ENCODE results near the gene KMT2D. TPM values are rescaled to one million over a fixed set of nuclear protein-coding genes. Genes with fewer than 3 reads are reported as not detected.

Gene KMT2D
- total and polyA plus RNA-seq, 10 of the 15 experiments (the other 5 are each of a cell fraction or from before 2014, with no cell fraction given), result 0.51 to 71.5 (median 10.4) TPM

DNA sequence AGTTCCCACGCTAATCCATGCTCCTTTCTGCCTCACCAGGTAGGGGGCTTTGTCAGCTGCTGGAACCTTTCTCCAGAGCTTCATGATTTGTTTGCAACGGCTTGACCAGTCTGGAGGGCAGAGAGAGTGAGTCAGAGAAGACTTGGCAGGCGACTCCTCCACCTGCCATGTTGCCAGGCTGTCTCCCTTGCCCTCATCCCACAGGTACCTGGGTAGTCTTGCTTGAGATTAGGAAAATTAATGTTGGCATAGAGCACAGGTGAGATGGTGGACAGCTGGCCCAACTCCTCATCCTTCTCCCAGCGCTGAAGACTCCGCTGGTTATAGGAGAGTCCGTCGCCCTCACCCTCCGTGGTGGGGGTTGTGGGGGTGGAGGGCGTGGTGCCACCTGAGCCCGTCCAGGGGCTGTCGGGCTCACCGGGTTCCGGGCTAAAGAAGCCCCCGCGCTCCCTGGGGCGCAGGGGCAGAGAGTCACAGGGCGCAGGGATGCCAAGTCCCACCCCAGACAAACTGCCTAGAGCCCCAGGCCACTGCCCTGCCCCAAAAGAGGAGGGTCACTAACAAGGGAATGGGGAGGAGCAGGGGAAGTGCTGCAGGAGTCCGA, 18.6 kb downstream of the KMT2D start:
- H3K4me3 ChIP-seq, result no peak overlapping the region
- H3K9ac ChIP-seq (ENCODE audit: control insufficient read depth, insufficient read depth, low read length), result no peak overlapping the region
- RAD21 ChIA-PET (ENCODE audit: unreplicated experiment), result interaction anchor here (2.7 kb wide), 1 partner anchor 45 kb away, joined by 14 read pairs; no protein-coding TSS in a partner anchor
- TF ChIP-seq ATF7 (IDR thresholded peaks at IDR 0.05; ENCODE audit: low read depth), result no peak
- H3K27me3 ChIP-seq (replicated peaks in 1 of 2; ENCODE audit: control insufficient read depth in 2 of 2, insufficient read depth in 2 of 2, low read length in 1 of 2), result no peaks in the 10 kb centered on the region
- DNase-seq (ENCODE audit: low read depth, low spot score), result no peak
- no peak overlapping the region for H2AFZ ChIP-seq (ENCODE audit: control insufficient read depth, low read depth, low read length)
- SMC1A ChIA-PET (ENCODE audit: uncharacterized antibody, unreplicated experiment), result no interaction called here
- no peak for FAIRE-seq
- intact Hi-C loops (cut with micrococcal nuclease; ENCODE audit: unreplicated experiment), result no loop called here
- no peak overlapping the region for H3K27ac ChIP-seq (ENCODE audit: control insufficient read depth, insufficient read depth)
- 95% methylated on average over 18 of the region's 18 CpGs for WGBS (ENCODE audit: insufficient coverage, insufficient replicate concordance, low lambda C conversion rate, missing lambda C conversion rate)
- H3K9me3 ChIP-seq (replicated peaks; ENCODE audit: control insufficient read depth, insufficient read depth, low read length), result no peaks in the 10 kb centered on the region
- H4K20me1 ChIP-seq (ENCODE audit: control insufficient read depth, insufficient read depth), result no peaks in the 10 kb centered on the region
- CTCF ChIA-PET, result interaction anchor here (1.2 to 4.4 kb wide), 3 partner anchors 25 to 54 kb away, joined by 3 to 44 read pairs (median 9); partner anchors contain the start of genes DDN and PRKAG1
- H3K36me3 ChIP-seq (ENCODE audit: control insufficient read depth in 2 of 2, insufficient read depth in 2 of 2, low read length in 1 of 2), result peaks cover 39 to 76% of the 10 kb centered on the region in 2 experiments
- in situ Hi-C loops (cut with MboI), result no loop called here
- no peak overlapping the region for H3K4me2 ChIP-seq (ENCODE audit: control insufficient read depth, insufficient read depth)
- POLR2A ChIA-PET, result no interaction called here
- no peak for ATAC-seq
- BruUV-seq (replicated peaks), result no TSS peak
- H3K79me2 ChIP-seq (ENCODE audit: control insufficient read depth, insufficient read depth, low read length), result no peaks in the 10 kb centered on the region
- no peaks in the 10 kb centered on the region for H3K4me1 ChIP-seq (ENCODE audit: control insufficient read depth, insufficient read depth, low read length)

DNA sequence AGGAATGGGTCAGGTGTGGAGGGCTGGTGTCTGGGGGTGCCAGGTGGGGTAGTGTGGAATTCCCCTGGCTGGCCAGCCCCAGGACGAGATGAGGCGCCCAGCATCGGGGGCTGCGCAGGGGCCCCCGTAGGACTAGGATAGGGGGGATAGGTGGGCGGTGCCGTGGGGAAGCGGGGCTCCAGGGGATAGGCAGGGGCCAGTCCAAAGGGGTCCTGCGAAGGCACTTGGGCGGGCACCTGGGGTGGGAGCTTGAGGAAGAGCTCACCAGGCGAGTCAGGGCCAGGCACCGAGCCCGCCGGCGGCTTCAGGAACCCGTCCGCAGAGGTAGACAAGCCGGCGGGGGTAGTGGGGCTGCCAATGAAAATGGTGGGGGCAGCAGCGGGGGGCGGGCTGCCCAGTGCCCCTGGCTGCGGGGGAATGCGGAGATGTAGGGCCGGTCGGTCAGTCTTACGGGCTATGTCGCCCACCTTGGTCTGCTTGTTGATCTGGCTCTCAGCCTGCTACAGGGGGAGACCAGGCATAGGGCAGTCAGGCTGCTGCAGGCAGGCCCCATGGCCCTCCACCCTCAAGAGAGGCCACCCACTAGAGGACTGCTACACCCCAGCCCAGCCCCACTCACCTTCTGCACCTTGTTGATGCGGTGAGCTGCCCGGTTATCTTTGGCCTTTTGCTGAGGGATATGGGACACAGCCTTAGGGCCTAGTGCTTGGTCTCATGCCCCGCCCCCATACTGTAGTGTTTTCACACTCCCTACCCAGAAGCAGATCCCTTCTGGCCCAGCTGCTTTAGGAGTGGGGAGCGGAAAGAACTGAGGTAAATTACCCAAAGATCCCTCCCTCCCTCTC, 19.3 kb downstream of the KMT2D start:
- Histone ChIP-seq H2AFZ (ENCODE audit: control insufficient read depth, low read depth, low read length) (no peak overlapping the region), H3K9ac (ENCODE audit: control insufficient read depth, insufficient read depth, low read length) (no peak overlapping the region), H3K4me1 (ENCODE audit: control insufficient read depth, insufficient read depth, low read length) (no peaks in the 10 kb centered on the region), H3K36me3 (ENCODE audit: control insufficient read depth in 2 of 2, insufficient read depth in 2 of 2, low read length in 1 of 2) (peaks cover 40 to 74% of the 10 kb centered on the region in 2 experiments), H3K79me2 (ENCODE audit: control insufficient read depth, insufficient read depth, low read length) (no peaks in the 10 kb centered on the region), H3K27me3 (replicated peaks in 1 of 2; ENCODE audit: control insufficient read depth in 2 of 2, insufficient read depth in 2 of 2, low read length in 1 of 2) (no peaks in the 10 kb centered on the region), H4K20me1 (ENCODE audit: control insufficient read depth, insufficient read depth) (no peaks in the 10 kb centered on the region), H3K4me3 (no peak overlapping the region), H3K27ac (ENCODE audit: control insufficient read depth, insufficient read depth) (no peak overlapping the region), H3K9me3 (replicated peaks; ENCODE audit: control insufficient read depth, insufficient read depth, low read length) (no peaks in the 10 kb centered on the region), H3K4me2 (ENCODE audit: control insufficient read depth, insufficient read depth) (no peak overlapping the region)
- TF ChIP-seq SIN3A (IDR thresholded peaks at IDR 0.05; ENCODE audit: low read depth, low read length) (no peak), MXI1 (IDR thresholded peaks at IDR 0.05; ENCODE audit: low read depth, low read length) (no peak), TCF3 (IDR thresholded peaks at IDR 0.05; ENCODE audit: borderline replicate concordance, insufficient read depth, low read depth, low read length) (no peak), RBBP5 (conservative IDR thresholded peaks at IDR 0.05) (no peak), CREM (IDR thresholded peaks at IDR 0.05; ENCODE audit: low read depth) (no peak), SUZ12 (IDR thresholded peaks at IDR 0.05; ENCODE audit: unreplicated experiment) (no peak)
- TF ChIP-seq, protein P1, sequence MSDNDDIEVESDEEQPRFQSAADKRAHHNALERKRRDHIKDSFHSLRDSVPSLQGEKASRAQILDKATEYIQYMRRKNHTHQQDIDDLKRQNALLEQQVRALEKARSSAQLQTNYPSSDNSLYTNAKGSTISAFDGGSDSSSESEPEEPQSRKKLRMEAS (IDR thresholded peaks at IDR 0.05; ENCODE audit: low read depth, low read length), result no peak
- TF ChIP-seq, protein P2, sequence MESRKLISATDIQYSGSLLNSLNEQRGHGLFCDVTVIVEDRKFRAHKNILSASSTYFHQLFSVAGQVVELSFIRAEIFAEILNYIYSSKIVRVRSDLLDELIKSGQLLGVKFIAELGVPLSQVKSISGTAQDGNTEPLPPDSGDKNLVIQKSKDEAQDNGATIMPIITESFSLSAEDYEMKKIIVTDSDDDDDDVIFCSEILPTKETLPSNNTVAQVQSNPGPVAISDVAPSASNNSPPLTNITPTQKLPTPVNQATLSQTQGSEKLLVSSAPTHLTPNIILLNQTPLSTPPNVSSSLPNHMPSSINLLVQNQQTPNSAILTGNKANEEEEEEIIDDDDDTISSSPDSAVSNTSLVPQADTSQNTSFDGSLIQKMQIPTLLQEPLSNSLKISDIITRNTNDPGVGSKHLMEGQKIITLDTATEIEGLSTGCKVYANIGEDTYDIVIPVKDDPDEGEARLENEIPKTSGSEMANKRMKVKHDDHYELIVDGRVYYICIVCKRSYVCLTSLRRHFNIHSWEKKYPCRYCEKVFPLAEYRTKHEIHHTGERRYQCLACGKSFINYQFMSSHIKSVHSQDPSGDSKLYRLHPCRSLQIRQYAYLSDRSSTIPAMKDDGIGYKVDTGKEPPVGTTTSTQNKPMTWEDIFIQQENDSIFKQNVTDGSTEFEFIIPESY (IDR thresholded peaks at IDR 0.05), result no peak
- ATAC-seq (no peak), DNase-seq (ENCODE audit: low read depth, low spot score) (no peak), FAIRE-seq (no peak)
- 97% methylated on average over 18 of the region's 31 CpGs for WGBS (ENCODE audit: insufficient coverage, insufficient replicate concordance, low lambda C conversion rate, missing lambda C conversion rate)
- ChIA-PET RAD21 (ENCODE audit: unreplicated experiment) (no interaction called here), CTCF (interaction anchor here (1.2 kb wide), 1 partner anchor 53 kb away, joined by 3 read pairs; no protein-coding TSS in a partner anchor), POLR2A (no interaction called here), SMC1A (ENCODE audit: uncharacterized antibody, unreplicated experiment) (no interaction called here)
- TSS peak; percentile 41 for BruUV-seq (replicated peaks)
- in situ Hi-C loops (cut with MboI), result no loop called here
- intact Hi-C loops (cut with micrococcal nuclease; ENCODE audit: unreplicated experiment), result no loop called here

Measured in GM12878 (cell line).